HL-60 (cell line): ENCODE data around the gene AKNAD1.

Experiments used
- DNase-seq, 2 experiments: peaks; one replicate each; pipeline ENCODE4 v3.0.0-alpha.2; 2010 to 2020; ENCODE audit warnings: low read depth in 1 of 2, low spot score in 1 of 2
- H3K27ac ChIP-seq: fragments of 250-450 bp; sonication (Bioruptor Pico); replicated peaks from 2 replicates; pipeline ENCODE4 v1.5.1; 2020; ENCODE audit warnings: mild to moderate bottlenecking, moderate library complexity
- H3K27me3 ChIP-seq: fragments of 250-450 bp; sonication (Bioruptor Pico); 2 replicates; pipeline ENCODE4 v1.5.1; 2021; ENCODE audit warnings: mild to moderate bottlenecking, moderate library complexity; ENCODE audit not compliant: insufficient read depth, poor library complexity, severe bottlenecking
- H3K4me3 ChIP-seq: replicated peaks from 2 replicates; pipeline ENCODE4 v1.5.1; 2011; ENCODE audit warnings: mild to moderate bottlenecking, control low read depth, low read length; ENCODE audit not compliant: insufficient read depth
- GABPA ChIP-seq: IDR thresholded peaks from 2 replicates; pipeline ENCODE4 v1.6.1; 2012; ENCODE audit warnings: low read depth
- POLR2AphosphoS5 ChIP-seq: IDR thresholded peaks from 2 replicates; pipeline ENCODE4 v1.6.1; 2012; ENCODE audit warnings: low read depth
- REST ChIP-seq: IDR thresholded peaks from 2 replicates; pipeline ENCODE4 v1.6.1; 2012; ENCODE audit warnings: low read depth; ENCODE audit not compliant: insufficient replicate concordance
- SPI1 ChIP-seq: IDR thresholded peaks from 2 replicates; pipeline ENCODE4 v1.6.1; 2012; ENCODE audit warnings: low read depth, mild to moderate bottlenecking, borderline replicate concordance
- TF ChIP-seq, protein P1 (sequence below): IDR thresholded peaks from one replicate; pipeline ENCODE4 v1.5.1; 2011; ENCODE audit warnings: low read length, control low read depth, inconsistent platforms; ENCODE audit not compliant: insufficient read depth

Gene AKNAD1

DNA sequence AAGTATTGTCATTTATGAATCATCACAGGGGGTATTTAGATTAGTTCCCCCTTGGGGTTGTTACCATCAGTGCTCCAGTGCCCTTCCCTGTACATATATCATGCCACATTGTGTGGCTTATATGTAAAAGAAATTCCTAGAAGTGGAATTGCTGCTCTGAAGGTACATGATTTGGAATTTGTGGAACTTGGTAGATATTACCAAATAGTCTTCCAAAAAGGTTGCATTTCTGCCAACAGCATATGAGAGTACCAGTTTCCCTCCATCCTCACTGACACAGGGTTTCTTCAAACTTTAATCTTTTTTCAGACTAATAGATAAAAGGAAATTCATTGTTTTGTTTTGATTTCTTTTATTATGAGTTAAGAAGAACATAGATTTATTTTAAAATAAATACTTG is 41.3 kb downstream of the AKNAD1 start:
- Histone ChIP-seq H3K27ac (no peak overlapping the region), H3K27me3 (no peaks in the 10 kb centered on the region), H3K4me3 (no peak overlapping the region)
- no peak for DNase-seq
- no peak for TF ChIP-seq SPI1
- no peak for TF ChIP-seq POLR2AphosphoS5
- TF ChIP-seq GABPA, result no peak
- TF ChIP-seq, protein P1, sequence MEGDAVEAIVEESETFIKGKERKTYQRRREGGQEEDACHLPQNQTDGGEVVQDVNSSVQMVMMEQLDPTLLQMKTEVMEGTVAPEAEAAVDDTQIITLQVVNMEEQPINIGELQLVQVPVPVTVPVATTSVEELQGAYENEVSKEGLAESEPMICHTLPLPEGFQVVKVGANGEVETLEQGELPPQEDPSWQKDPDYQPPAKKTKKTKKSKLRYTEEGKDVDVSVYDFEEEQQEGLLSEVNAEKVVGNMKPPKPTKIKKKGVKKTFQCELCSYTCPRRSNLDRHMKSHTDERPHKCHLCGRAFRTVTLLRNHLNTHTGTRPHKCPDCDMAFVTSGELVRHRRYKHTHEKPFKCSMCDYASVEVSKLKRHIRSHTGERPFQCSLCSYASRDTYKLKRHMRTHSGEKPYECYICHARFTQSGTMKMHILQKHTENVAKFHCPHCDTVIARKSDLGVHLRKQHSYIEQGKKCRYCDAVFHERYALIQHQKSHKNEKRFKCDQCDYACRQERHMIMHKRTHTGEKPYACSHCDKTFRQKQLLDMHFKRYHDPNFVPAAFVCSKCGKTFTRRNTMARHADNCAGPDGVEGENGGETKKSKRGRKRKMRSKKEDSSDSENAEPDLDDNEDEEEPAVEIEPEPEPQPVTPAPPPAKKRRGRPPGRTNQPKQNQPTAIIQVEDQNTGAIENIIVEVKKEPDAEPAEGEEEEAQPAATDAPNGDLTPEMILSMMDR, result no peak

GRCh38 chr1:108814343-108815125 is 42.4 kb downstream of the AKNAD1 start:
- Histone ChIP-seq H3K4me3 (no peak overlapping the region), H3K27ac (no peak overlapping the region), H3K27me3 (no peaks in the 10 kb centered on the region)
- no peak for DNase-seq
- no peak for TF ChIP-seq REST
- TF ChIP-seq SPI1, result no peak
- TF ChIP-seq, protein P1, result no peak
- TF ChIP-seq POLR2AphosphoS5, result no peak
- TF ChIP-seq GABPA, result no peak

GRCh38 chr1:108813326-108813725 is 43.6 kb downstream of the AKNAD1 start:
- Histone ChIP-seq H3K27me3 (no peaks in the 10 kb centered on the region), H3K27ac (no peak overlapping the region), H3K4me3 (no peak overlapping the region)
- no peak for TF ChIP-seq REST
- TF ChIP-seq POLR2AphosphoS5, result no peak
- TF ChIP-seq GABPA, result no peak
- TF ChIP-seq SPI1, result no peak
- no peak for DNase-seq

DNA sequence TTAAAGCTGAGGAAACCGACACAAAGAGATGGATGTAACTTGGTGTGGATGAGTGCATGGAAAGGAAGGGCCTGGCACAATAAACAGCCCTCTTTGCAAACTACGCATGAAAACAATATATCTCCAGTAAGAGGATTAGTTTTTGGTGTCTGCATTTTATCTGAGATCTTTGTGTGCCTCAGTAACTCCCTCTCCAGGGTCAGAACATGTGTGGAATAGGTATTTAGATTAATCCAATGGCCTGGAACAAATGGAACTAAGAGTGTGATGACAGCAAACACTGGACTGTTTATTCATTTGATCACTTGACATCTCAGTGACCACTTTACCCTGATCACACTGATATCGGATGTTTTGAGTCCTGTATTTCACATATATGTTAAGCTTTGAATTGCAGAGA is 45.3 kb downstream of the AKNAD1 start:
- Histone ChIP-seq H3K4me3 (no peak overlapping the region), H3K27me3 (no peaks in the 10 kb centered on the region), H3K27ac (no peak overlapping the region)
- TF ChIP-seq, protein P1, result no peak
- TF ChIP-seq GABPA, result no peak
- no peak for TF ChIP-seq REST
- TF ChIP-seq SPI1, result no peak
- no peak for TF ChIP-seq POLR2AphosphoS5
- DNase-seq, result no peak
